K562 (cell line): Measurements from ENCODE around the gene MFAP2. TPM values are rescaled to one million over a fixed set of nuclear protein-coding genes. Genes with fewer than 3 reads are reported as not detected.

ENCODE experiments used
- ATAC-seq: fragments of 200-7000 bp; cut with Tn5 transposase; 3 replicates; pipeline ENCODE4 v1.9.1; 2020; ENCODE audit warnings: moderate library complexity
- BruUV-seq: library from RNA; stranded (reverse); fragments of 400-500 nt; replicated peaks from 2 replicates; lab custom pipeline; 2021; lab: Mats Ljungman, UMichigan
- CTCF ChIA-PET: fragments of 300-600 bp; formaldehyde crosslinking; extraction: SDS; loops from one replicate; lab custom pipeline; 2021; ENCODE audit warnings: low intra/inter-chr PET ratio; lab: Yijun Ruan, JAX
- POLR2A ChIA-PET: fragments of 300-600, 350-650 bp; sonication (Branson Sonifier 250); formaldehyde crosslinking; extraction: SDS; loops from one replicate; lab custom pipeline; 2021; ENCODE audit warnings: antibody characterized with exemption, inconsistent platforms; lab: Yijun Ruan, JAX
- DNase-seq, 4 experiments: peaks; one replicate each; pipeline versions ENCODE4 v3.0.0 to v3.0.0-alpha.2; 2011 to 2018; ENCODE audit warnings: low spot score in 3 of 4, mixed read lengths in 3 of 4; ENCODE audit errors: extremely low read depth in 1 of 4
- FAIRE-seq: peaks from 2 replicates; lab custom pipeline; 2011; peaks lifted over from hg19 to GRCh38; lab: Jason Lieb, UNC
- H2AFZ ChIP-seq: 2 replicates; pipeline ENCODE4 v1.6.0; 2011; ENCODE audit warnings: low read depth, low read length, control low read depth, inconsistent platforms
- H3K27ac ChIP-seq: fragments of 200-600 bp; 3 replicates; pipeline ENCODE4 v1.8.0; 2011; ENCODE audit warnings: low read depth, mild to moderate bottlenecking, control low read depth, inconsistent platforms, low read length, moderate library complexity, mixed read lengths; ENCODE audit errors: extremely low read depth
- H3K27me3 ChIP-seq, 2 experiments: fragments of 300-600 bp in 1 of 2; 2 replicates in 1 of 2; 3 replicates in 1 of 2; pipeline versions ENCODE4 v1.6.0 to v1.8.0; 2011; ENCODE audit warnings: inconsistent platforms in 2 of 2, low read length in 2 of 2, mild to moderate bottlenecking in 1 of 2, mixed read lengths in 1 of 2, moderate library complexity in 1 of 2; ENCODE audit not compliant: control insufficient read depth in 2 of 2, insufficient read depth in 2 of 2
- H3K36me3 ChIP-seq: fragments of 300-600 bp; 3 replicates; pipeline ENCODE4 v1.8.0; 2011; ENCODE audit warnings: mild to moderate bottlenecking, low read length, inconsistent platforms; ENCODE audit not compliant: control insufficient read depth, insufficient read depth
- H3K4me1 ChIP-seq, 2 experiments: fragments of 200-600 bp in 1 of 2; replicated peaks in 1 of 2; 2 replicates in 1 of 2; 3 replicates in 1 of 2; pipeline versions ENCODE4 v1.5.1 to v1.8.0; 2011; ENCODE audit warnings: inconsistent platforms in 2 of 2, low read length in 2 of 2, mild to moderate bottlenecking in 1 of 2, mixed read lengths in 1 of 2, moderate library complexity in 1 of 2; ENCODE audit not compliant: control insufficient read depth in 2 of 2, insufficient read depth in 2 of 2
- H3K4me2 ChIP-seq: 2 replicates; pipeline ENCODE4 v1.6.1; 2011; ENCODE audit warnings: low read length, control low read depth, inconsistent platforms, mixed read lengths; ENCODE audit not compliant: insufficient read depth
- H3K4me3 ChIP-seq: fragments of 200-600 bp; sonication (generic), shearing (Covaris generic); 2 replicates; pipeline ENCODE4 v1.5.1; 2016; ENCODE audit warnings: control low read depth, inconsistent platforms
- H3K79me2 ChIP-seq: fragments of 200-600 bp; 3 replicates; pipeline ENCODE4 v1.8.0; 2011; ENCODE audit warnings: low read length, inconsistent platforms; ENCODE audit not compliant: control insufficient read depth, insufficient read depth
- H3K9ac ChIP-seq, 2 experiments: 2 replicates each; pipeline versions ENCODE4 v1.6.0 to v1.6.1; 2011; ENCODE audit warnings: low read depth in 2 of 2, low read length in 2 of 2, control low read depth in 1 of 2, inconsistent platforms in 1 of 2, mild to moderate bottlenecking in 1 of 2, mixed read lengths in 1 of 2; ENCODE audit not compliant: insufficient read depth in 1 of 2
- H3K9me1 ChIP-seq: one replicate; pipeline ENCODE4 v1.6.0; 2011; ENCODE audit warnings: inconsistent platforms, mild to moderate bottlenecking, low read length, moderate library complexity; ENCODE audit not compliant: control insufficient read depth, insufficient read depth
- H3K9me3 ChIP-seq: replicated peaks from 2 replicates; pipeline ENCODE4 v1.5.1; 2011; ENCODE audit warnings: low read depth, low read length, inconsistent platforms; ENCODE audit not compliant: control insufficient read depth, insufficient read depth
- H4K20me1 ChIP-seq: replicated peaks from 2 replicates; pipeline ENCODE4 v1.6.1; 2011; ENCODE audit warnings: low read length, inconsistent platforms, mixed read lengths; ENCODE audit not compliant: control insufficient read depth, insufficient read depth
- FOXJ3 ChIP-seq: sonication (generic); formaldehyde crosslinking; IDR thresholded peaks from 2 replicates; pipeline ENCODE4 v1.4.0; 2020; ENCODE audit warnings: mild to moderate bottlenecking, missing genetic modification reagents
- MGA ChIP-seq: fragments of 450-650 bp; IDR thresholded peaks from 2 replicates; pipeline ENCODE4 v1.6.1; 2016; ENCODE audit warnings: mild to moderate bottlenecking, moderate library complexity
- RBM25 ChIP-seq: fragments of 200-400 bp; formaldehyde crosslinking; IDR thresholded peaks from 2 replicates; pipeline ENCODE4 v1.6.1; 2018; ENCODE audit warnings: low read length, low read depth, moderate library complexity; ENCODE audit not compliant: severe bottlenecking
- WGBS: fragments of 100-300 bp; shearing (Covaris generic); methylation state at CpG from one replicate; pipeline ENCODE4 v1.1.6; 2016; ENCODE audit warnings: low coverage, mixed read lengths; ENCODE audit not compliant: insufficient coverage; ENCODE audit errors: missing lambda C conversion rate; 5-methylcytosine and 5-hydroxymethylcytosine counted together
- in situ Hi-C: fragments of 300-500 bp; cut with MboI; formaldehyde crosslinking; loops from 4 replicates; pipeline ENCODE4 v1.15.0; 2018; ENCODE audit warnings: inconsistent platforms, mixed read lengths
- intact Hi-C: fragments of 100-400 bp; cut with micrococcal nuclease; formaldehyde crosslinking; loops from 2 replicates; pipeline ENCODE4 v1.14.2; 2022
- polyA plus RNA-seq, 8 experiments: library from polyadenylated mRNA; depleted of rRNA in 4 of 8; stranded (reverse) in 5 of 8; unstranded in 3 of 8; fragments of >200 nt; fragmentation: Nextera tagmentation in 2 of 8; fragmentation: Illumina TruSeq in 1 of 8; extraction: Ambion mirVana in 2 of 8; extraction: Trizol in 1 of 8; gene quantifications; 2 replicates each; pipeline versions ENCODE4 v1.2.1 to v1.2.3, GENCODE V29; 2011 to 2014; ENCODE audit warnings: inconsistent platforms in 1 of 8, missing spikeins in 1 of 8
- total RNA-seq, 7 experiments: library from RNA; depleted of rRNA in 6 of 7; stranded (reverse); fragments of >200 nt in 6 of 7; fragmentation: Illumina TruSeq in 2 of 7; extraction: Trizol in 2 of 7; gene quantifications; 2 replicates each; pipeline versions ENCODE4 v1.2.1 to v1.2.3, GENCODE V29; 2011 to 2021; ENCODE audit warnings: low replicate concordance in 1 of 7

The MFAP2 gene
- total and polyA plus RNA-seq, 9 of the 15 experiments (the other 6 are each of a cell fraction or from before 2014, with no cell fraction given): not detected

GRCh38 chr1:16998589-16998988 lies 18.2 kb upstream of the MFAP2 start:
- in situ Hi-C loops (no loop called here), intact Hi-C loops (no loop called here)
- H3K9me3 ChIP-seq: no peaks in the 10 kb centered on the region
- POLR2A ChIA-PET: no interaction called here
- H3K9me1 ChIP-seq: no peaks in the 10 kb centered on the region
- no peak overlapping the region for H3K4me3 ChIP-seq
- H3K9ac ChIP-seq: no peak overlapping the region
- no peak overlapping the region for H3K27ac ChIP-seq
- FAIRE-seq (no peak), ATAC-seq (no peak), DNase-seq (no peak)
- CTCF ChIA-PET: no interaction called here
- WGBS: 79% methylated on average over 10 of the region's 10 CpGs
- H2AFZ ChIP-seq: no peak overlapping the region
- peaks cover 21% of the 10 kb centered on the region; the same call in 1 of the 3 replicates for H3K36me3 ChIP-seq
- H4K20me1 ChIP-seq: no peaks in the 10 kb centered on the region
- H3K4me2 ChIP-seq: no peak overlapping the region
- H3K79me2 ChIP-seq: no peaks in the 10 kb centered on the region
- TF ChIP-seq MGA (no peak), FOXJ3 (CRISPR knock-in tag) (no peak), RBM25 (no peak)
- no peaks in the 10 kb centered on the region for H3K27me3 ChIP-seq
- BruUV-seq: no TSS peak
- peaks cover 0 to 22% of the 10 kb centered on the region in 2 experiments; a peak in 1 of 5 replicates for H3K4me1 ChIP-seq
